NCI-H2196 (cell line): Measurements from ENCODE around the gene BCO1.

Experiments used
- DNase-seq: peaks from one replicate; lab custom pipeline; 2025; ENCODE audit not compliant: unreplicated experiment; lab: John Stamatoyannopoulos, UW

BCO1 gene

DNA sequence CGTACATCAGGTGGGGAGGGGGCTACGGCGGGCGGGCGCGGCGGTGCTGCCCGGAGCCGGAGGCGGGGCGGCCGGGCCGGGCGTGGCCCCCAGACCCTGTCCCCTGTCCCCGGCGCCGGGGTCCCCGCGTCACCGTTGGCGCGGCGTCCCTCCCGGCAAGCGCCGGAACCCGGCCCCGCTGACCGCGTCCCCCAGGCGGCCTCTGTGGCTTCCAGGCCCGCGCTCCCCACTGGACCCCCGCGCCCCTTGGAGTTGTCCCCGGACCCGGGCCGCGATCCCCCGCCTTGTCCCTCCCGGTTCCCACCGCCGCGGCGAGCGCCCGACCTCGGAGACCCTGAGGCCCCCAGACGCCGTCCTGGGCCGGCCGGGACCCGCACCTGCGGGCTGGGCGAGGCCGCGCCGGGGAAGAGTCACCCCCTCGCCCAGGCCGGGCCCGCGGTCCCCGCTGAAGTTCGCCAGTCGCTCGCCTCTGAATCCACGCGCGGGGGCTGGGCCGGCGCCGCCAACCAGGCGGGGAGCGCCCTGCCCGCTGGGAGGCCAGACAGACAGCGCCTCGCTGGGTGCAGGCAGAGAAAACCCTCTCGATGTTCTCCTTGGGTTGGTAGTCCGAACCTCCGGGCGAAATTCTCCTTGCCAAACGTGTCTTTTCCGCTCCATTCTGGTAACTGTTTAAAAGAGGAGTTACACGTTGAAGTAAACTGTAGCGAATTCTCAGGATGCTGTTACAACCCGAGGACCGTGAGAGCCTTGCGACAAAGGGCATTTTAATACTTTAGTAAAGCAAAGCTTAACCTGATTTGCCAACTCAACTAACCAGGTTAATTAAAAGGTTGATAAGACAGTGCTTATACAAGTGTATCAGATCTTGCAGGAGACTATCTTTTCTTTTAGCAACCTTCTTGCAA is 77.0 kb downstream of the BCO1 start:
- no peak for DNase-seq

DNA sequence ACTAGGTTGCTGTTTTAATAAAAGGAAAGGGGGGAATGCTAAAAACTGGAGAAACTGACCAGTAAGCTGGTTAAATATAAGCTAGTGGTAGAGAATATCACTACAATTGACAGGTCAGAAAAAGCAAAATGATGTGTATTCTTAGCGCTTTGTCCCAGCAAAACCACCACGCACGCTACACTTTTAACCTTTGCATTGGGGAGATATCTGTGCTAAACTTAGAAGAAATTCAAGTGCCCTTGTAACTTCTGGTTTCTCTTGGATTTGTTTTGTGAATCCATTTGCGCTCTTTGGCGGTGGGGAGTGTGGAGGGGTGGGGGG is 77.6 kb downstream of the BCO1 start:
- DNase-seq: no peak

DNA sequence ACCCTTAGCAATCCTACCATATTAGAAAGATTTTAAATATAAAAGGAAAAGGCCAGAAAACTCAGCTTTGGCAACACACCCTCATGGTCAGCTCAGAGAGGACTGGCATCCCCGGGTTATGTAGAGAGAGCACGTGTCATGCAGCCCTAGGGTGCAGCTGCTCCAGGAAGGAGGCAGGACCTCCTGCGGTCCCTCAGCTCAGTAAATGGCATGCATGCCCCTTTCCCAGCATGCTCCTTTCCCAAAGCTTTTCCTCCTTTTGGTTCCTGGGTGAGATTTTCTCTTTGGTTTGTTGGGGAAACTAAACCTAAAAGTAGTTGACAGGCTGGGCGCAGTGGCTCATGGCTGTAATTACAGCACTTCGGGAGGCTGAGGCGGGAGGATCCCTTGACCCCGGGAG is 80.2 kb downstream of the BCO1 start:
- no peak for DNase-seq

DNA sequence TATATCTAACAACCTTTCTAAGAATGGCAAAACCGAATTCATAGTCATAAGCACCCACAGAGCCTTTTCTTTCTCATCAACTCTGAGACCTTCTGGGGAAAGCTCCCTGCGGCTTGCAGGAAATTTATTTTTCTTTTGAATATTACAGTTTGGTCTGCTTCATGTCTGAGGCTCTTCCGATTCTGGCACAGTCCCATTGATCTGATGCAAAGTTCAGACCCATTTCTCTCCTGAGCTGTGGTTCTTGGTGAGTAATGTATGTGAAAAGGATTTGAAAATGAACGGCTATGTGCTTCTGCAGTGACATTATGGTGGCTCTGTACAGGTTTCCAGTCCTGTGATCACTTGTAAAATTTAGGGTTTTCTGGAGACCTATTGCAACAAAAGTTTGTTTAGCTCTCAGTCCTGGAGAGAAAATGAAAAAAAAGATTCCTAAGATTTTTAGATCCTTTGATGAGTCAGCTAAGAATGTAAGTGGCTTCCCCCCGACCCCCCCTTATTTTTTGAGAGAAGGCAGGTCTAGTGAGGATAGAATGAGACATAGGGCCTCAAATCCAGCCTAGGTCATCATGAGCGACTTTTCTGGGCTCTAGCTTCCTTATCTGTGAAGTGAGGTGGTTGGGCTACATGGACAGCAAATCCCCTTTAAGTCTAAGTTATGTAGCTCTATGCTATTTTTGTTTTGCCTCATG is 80.9 kb downstream of the BCO1 start:
- DNase-seq: no peak

DNA sequence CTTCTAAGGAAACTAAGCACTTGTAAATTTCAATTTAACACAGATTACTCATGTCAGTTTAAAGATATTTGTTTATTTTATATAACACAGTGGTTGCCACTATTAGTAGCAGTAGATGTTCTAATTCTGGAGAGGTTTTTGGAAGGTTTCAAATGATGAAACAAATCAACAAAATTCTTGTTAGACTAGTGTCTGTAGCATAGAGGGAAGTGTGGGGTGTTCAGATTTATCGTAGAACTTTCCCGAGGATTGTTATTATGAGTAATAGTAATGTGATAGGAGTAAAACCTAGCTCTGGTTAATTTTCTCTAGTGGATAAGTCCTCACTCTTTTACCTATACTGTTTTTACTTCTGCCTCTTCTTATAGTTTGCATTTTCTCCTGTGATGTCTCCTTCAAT is 82.5 kb downstream of the BCO1 start:
- no peak for DNase-seq

DNA sequence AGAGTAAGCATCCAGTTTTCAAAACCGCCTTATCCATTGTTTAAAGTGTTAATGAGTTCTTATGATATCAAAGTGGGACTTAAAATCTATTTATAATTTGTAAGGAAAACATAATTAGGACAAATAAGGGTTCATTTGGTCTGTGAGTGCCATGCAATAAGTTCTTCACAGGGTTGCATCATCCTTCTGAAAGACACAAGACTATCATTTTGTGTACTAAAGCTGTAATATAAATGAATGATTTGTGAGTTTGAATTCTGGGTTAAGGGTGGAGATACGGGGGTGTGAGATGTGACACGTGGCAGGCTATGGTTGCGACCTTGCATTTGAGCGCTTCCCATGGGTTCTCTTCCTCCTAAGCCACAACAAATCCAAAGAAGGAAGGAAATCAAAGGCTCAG is 83.0 kb downstream of the BCO1 start:
- DNase-seq: no peak

DNA sequence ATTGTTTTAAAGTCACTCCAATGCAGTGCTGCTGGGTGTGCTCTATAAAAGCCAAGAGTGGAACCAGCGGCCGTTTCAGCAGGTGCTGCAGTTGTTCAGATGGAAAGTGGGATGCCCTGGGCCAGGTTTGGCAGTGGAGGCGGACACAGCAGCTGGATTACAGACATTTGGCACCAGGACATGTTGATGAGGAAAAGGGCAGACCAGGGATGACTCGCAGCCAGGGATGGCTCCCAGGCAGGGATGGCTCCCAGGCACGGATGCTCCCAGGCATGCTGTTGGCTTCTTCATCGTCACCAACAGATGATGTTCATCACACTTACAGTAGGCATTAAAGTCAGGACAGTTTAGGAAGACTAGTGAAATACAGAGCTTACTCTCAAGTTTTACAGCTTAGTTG is 86.3 kb downstream of the BCO1 start:
- DNase-seq: no peak

DNA sequence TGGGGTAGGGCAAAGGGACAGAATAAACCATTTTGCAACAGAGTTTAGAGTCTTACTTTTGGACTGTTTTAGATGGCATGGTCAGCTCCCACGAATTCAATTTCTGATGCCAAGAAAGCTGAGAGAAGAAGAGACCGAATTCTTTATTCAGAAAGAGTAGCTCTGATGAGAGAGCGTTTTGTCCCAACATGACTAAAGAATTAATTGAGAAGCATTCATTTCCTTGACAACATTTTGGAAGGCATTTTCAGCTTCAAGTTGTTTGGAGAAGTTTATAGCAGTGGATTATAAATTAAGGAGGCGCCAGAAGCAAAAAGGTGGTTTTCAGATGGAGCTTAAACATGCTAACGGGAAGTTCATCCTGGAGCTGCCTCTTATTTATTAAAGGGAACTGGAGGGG is 88.5 kb downstream of the BCO1 start:
- no peak for DNase-seq

DNA sequence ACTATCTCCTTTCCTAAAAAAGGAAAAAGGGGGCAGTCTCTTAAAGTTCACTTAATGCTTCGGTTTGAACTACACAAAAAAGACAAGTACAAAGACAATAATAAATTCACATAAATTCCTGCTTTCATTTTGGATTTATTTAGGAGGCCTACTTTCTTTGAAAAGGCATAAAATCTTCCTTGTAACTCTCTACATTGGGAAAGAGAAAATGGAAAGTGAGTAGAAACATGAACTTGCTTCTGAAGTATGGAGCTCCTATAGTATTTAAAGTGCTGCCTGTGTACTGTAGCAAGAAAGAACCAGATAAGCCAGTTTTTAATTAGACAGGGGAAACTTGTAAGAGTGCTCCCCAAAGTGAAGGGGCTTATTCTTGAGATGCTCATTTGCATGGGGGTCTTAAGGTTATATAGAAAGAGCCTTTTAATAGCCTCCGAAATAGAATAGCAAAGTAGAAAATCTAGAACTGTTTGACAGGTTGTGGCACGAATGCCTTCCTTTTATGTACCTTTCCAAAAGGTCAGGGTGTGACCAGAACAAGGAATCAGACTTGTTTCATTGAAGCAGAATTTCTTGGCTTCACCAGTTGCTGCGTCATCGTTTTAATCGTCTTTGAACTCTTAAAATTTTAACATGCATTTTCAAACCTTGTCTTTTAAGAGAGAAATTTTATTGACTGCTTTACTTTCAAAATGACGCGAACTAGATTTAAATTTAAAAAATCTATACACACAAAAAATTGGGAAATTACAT is 89.1 kb downstream of the BCO1 start:
- no peak for DNase-seq

DNA sequence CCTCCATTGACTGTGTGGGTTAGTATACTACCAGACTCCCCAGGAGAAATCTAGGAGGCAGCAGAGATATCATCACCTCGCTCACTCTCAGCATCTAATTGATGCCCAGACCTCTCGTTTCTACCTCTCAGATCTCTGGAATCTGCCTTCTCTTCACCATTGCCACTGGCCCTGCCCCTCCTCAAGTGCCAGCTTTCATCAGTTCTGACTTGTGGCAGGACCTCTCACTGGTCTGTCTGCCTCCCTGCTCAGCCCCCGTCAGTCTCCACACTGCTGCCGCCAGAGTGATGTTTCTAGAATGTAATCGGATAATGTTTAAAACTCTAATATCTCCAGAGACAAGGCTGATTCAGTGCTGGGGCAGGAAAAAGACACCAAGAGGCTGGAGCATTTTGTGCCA is 91.5 kb downstream of the BCO1 start:
- no peak for DNase-seq

DNA sequence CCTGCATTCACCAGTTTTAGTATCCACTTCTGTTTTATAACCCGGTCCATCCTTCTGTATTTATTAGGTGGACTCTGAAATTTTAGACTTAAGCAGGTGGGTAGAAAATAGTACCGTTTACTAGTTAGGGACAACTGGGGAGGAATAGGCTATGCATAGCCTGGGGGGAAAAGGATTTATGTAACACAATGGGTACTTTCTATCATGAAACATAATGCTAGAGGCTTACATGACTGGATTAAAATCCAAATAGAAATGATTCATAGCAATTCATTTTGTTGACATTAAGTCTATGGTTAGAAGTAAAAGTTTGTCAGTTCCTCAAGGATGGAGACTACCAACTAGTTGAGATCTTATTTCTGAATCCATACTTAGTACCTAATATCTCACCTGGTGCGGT is 94.9 kb downstream of the BCO1 start:
- no peak for DNase-seq

DNA sequence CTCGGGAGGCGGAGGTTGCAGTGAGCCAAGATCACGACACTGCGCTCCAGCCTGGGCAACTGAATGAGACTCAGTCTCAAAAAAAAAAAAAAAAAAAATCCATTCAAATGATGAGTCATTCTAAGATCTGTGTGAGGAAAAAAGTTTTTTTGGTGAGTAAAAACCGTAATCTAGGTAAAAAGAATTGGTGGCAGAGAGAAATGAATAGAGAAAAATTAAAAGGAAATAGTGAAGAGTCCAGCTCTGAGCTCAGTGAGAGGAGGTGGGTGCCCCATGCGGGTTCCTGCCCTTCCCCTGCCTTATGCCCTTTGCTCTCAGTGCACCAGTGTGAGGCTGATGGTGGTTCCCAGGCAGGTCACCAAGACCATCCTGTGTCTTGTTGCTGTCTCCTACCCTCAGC is 97.2 kb downstream of the BCO1 start:
- DNase-seq: no peak

DNA sequence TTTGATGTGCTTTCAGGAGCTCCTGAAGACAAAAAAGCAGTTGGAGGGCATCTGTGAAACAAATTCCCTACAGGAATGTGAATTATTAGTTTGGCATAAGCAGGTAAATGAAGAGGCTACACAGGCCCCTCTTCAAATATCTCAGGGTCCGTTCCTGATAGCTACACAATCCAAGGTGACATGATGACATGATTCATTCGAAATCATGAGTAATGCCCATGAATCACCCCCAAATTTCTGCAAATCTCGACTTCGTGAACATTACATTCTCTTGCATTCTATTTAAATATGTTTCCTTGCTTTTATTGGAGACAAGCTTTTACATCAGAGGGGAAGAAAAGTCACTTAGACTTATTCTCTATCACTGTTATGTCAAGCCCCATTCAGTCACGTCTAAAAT is 98.6 kb downstream of the BCO1 start:
- no peak for DNase-seq
